Hepatocyte (in vitro differentiated cells): Measurements from ENCODE around the gene PRM3. TPM values are rescaled to one million over a fixed set of nuclear protein-coding genes. Genes with fewer than 3 reads are reported as not detected.
A peak's percentile ranks its signal among the peaks of the same experiment; 100 is the strongest.

ENCODE experiments used
- DNase-seq: peaks from one replicate; pipeline ENCODE4 v3.0.0-alpha.2; 2016; ENCODE audit warnings: low spot score
- H2AFZ ChIP-seq: fragments of 200-600 bp; sonication (generic); 2 replicates; pipeline ENCODE4 v1.6.0; 2016; ENCODE audit warnings: antibody characterized with exemption, mild to moderate bottlenecking
- H3K27ac ChIP-seq: fragments of 200-600 bp; sonication (generic); 2 replicates; pipeline ENCODE4 v1.5.1; 2016; ENCODE audit warnings: mild to moderate bottlenecking
- H3K27me3 ChIP-seq: fragments of 200-600 bp; sonication (generic); 2 replicates; pipeline ENCODE4 v1.6.1; 2016
- H3K36me3 ChIP-seq: fragments of 200-600 bp; sonication (generic); replicated peaks from 2 replicates; pipeline ENCODE4 v1.5.1; 2016; ENCODE audit warnings: low read depth; ENCODE audit not compliant: insufficient read depth
- H3K4me1 ChIP-seq: fragments of 200-600 bp; sonication (generic); 2 replicates; pipeline ENCODE4 v1.5.1; 2016; ENCODE audit warnings: mild to moderate bottlenecking, moderate library complexity; ENCODE audit not compliant: insufficient read depth
- H3K4me2 ChIP-seq: fragments of 200-600 bp; sonication (generic); 2 replicates; pipeline ENCODE4 v1.6.0; 2016
- H3K4me3 ChIP-seq: fragments of 200-600 bp; sonication (generic); 2 replicates; pipeline ENCODE4 v1.5.1; 2016; ENCODE audit warnings: mild to moderate bottlenecking
- H3K79me2 ChIP-seq: fragments of 200-600 bp; sonication (generic); 2 replicates; pipeline ENCODE4 v1.6.0; 2017; ENCODE audit warnings: mild to moderate bottlenecking
- H3K9me2 ChIP-seq: fragments of 200-600 bp; sonication (generic); replicated peaks from 2 replicates; pipeline ENCODE4 v1.6.0; 2017; ENCODE audit warnings: mild to moderate bottlenecking; ENCODE audit not compliant: insufficient read depth
- H3K9me3 ChIP-seq: fragments of 200-600 bp; sonication (generic); 2 replicates; pipeline ENCODE4 v1.5.1; 2016; ENCODE audit warnings: low read depth, mild to moderate bottlenecking
- H4K20me1 ChIP-seq: fragments of 200-600 bp; sonication (generic); 2 replicates; pipeline ENCODE4 v1.6.0; 2016; ENCODE audit warnings: mild to moderate bottlenecking; ENCODE audit not compliant: insufficient read depth, poor library complexity, severe bottlenecking
- EZH2 ChIP-seq: fragments of 200-600 bp; sonication (generic); IDR thresholded peaks from 2 replicates; pipeline ENCODE4 v1.6.1; 2016; ENCODE audit warnings: antibody characterized with exemption, mild to moderate bottlenecking, borderline replicate concordance
- EZH2phosphoT487 ChIP-seq: fragments of 200-600 bp; sonication (generic); IDR thresholded peaks from one replicate; pipeline ENCODE4 v1.6.1; 2018; ENCODE audit warnings: antibody characterized with exemption, mild to moderate bottlenecking, low read depth, moderate library complexity; ENCODE audit not compliant: unreplicated experiment, severe bottlenecking
- WGBS: methylation state at CpG from one replicate; pipeline ENCODE4 v1.1.6; 2016; ENCODE audit warnings: low lambda C conversion rate; ENCODE audit errors: missing lambda C conversion rate; 5-methylcytosine and 5-hydroxymethylcytosine counted together
- polyA plus RNA-seq: library from polyadenylated mRNA; unstranded; fragments of >200 nt; fragmentation: Nextera tagmentation; extraction: Ambion mirVana; gene quantifications from 2 replicates; pipeline ENCODE4 v1.2.1, GENCODE V29; 2016
- total RNA-seq: library from RNA; depleted of rRNA; stranded (reverse); fragments of >200 nt; gene quantifications from 2 replicates; pipeline ENCODE4 v1.2.3, GENCODE V29; 2014
- TF ChIP-seq, protein P1 (sequence below): fragments of 200-600 bp; sonication (generic); IDR thresholded peaks from 2 replicates; pipeline ENCODE4 v1.5.1; 2016; ENCODE audit warnings: antibody characterized with exemption, mild to moderate bottlenecking; ENCODE audit not compliant: poor library complexity

Gene PRM3
- total and polyA plus RNA-seq, 2 experiments from 2014 or later, result not detected

DNA sequence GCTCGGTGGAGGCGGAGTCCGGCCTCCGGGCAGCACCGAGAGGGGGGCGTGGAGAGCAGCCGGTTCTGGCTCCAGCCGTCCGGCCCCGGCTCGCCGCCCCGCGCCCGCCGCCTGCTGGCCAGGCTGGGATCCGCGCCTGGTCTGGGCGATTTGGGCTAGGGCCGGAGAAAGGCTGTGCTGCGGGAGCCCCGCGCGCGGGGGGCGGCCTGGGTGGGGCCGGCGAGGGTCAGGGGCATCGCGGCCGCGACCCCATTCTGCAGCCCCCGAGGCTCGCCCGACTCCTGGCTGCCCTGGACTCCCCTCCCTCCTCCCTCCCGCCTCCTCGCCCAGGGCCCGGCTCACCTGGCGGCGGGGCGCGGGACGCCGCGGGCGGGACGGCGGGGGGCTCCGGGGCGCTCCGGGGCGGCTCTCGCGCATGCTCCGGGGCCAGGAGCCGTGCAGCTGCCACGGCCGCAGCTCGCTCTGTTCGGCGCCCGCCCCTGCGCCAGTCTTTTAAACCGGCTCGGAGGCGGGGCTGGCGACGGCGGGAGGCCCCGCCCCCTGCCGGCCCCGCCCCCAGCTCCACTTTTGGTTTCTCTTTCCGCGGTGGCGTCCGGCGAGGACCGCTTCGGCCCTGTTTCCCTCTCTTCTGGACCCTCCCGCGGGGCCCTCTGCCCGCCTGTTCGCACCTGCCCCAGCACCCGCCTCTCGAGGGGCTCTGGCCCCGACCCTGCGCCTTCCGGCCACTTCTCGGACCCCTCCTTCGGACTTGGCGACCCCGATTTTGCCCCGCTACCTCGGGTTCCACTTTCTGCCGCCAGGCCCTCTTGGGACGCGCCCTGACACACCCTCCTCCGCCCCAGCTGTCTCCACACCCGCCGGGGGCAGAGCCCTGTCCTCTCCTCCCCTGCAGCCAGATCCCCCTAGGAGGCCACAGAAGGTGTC, 17.4 kb downstream of the PRM3 start, which contains the start of gene SOCS1:
Gene SOCS1, minus strand, starts transcription at position 468 of the 924 bp plus-strand sequence. CDS start 726 bp downstream, outside the sequence.
- Histone ChIP-seq H3K79me2 (peaks cover 31% of the 10 kb centered on the region), H3K36me3 (no peaks in the 10 kb centered on the region), H3K27me3 (no peaks in the 10 kb centered on the region), H4K20me1 (peaks cover 35% of the 10 kb centered on the region), H3K4me1 (peaks cover 14% of the 10 kb centered on the region), H2AFZ (peak within 1 kb of the TSS; percentile 86), H3K9me2 (no peaks in the 10 kb centered on the region), H3K4me3 (peak within 1 kb of the TSS; percentile 99), H3K4me2 (peak within 1 kb of the TSS; percentile 100), H3K9me3 (no peaks in the 10 kb centered on the region), H3K27ac (peak within 1 kb of the TSS; percentile 100)
- DNase-seq, result peak; percentile 95
- TF ChIP-seq, protein P1, sequence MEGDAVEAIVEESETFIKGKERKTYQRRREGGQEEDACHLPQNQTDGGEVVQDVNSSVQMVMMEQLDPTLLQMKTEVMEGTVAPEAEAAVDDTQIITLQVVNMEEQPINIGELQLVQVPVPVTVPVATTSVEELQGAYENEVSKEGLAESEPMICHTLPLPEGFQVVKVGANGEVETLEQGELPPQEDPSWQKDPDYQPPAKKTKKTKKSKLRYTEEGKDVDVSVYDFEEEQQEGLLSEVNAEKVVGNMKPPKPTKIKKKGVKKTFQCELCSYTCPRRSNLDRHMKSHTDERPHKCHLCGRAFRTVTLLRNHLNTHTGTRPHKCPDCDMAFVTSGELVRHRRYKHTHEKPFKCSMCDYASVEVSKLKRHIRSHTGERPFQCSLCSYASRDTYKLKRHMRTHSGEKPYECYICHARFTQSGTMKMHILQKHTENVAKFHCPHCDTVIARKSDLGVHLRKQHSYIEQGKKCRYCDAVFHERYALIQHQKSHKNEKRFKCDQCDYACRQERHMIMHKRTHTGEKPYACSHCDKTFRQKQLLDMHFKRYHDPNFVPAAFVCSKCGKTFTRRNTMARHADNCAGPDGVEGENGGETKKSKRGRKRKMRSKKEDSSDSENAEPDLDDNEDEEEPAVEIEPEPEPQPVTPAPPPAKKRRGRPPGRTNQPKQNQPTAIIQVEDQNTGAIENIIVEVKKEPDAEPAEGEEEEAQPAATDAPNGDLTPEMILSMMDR, result peak; percentile 74
- TF ChIP-seq EZH2phosphoT487, result no peak
- 0% methylated on average over 2 of the region's 100 CpGs for WGBS

- no peaks in the 10 kb centered on the region for H3K9me2 ChIP-seq
- peaks cover 35% of the 10 kb centered on the region for H4K20me1 ChIP-seq
- no peaks in the 10 kb centered on the region for H3K27me3 ChIP-seq
- DNase-seq, result peak; percentile 82
- H3K79me2 ChIP-seq, result peaks cover 31% of the 10 kb centered on the region
- peak overlapping the region; percentile 99 for H3K4me3 ChIP-seq
- peaks cover 14% of the 10 kb centered on the region for H3K4me1 ChIP-seq
- no peaks in the 10 kb centered on the region for H3K9me3 ChIP-seq
- peak overlapping the region; percentile 91 for H3K27ac ChIP-seq
- H2AFZ ChIP-seq, result peak overlapping the region; percentile 62
- 1% methylated on average over 67 of the region's 105 CpGs for WGBS
- TF ChIP-seq EZH2 (no peak), EZH2phosphoT487 (no peak)
- TF ChIP-seq, protein P1, result no peak
- H3K36me3 ChIP-seq, result no peaks in the 10 kb centered on the region
- peak overlapping the region; percentile 98 for H3K4me2 ChIP-seq
These were observed 18.3 kb downstream of the PRM3 start for GRCh38 chr16:11254913-11255736.

- TF ChIP-seq, protein P1, result peak; percentile 9
- TF ChIP-seq EZH2phosphoT487, result no peak
- no peak for TF ChIP-seq EZH2
- Histone ChIP-seq H3K27ac (peak overlapping the region; percentile 91), H3K79me2 (peaks cover 31% of the 10 kb centered on the region), H4K20me1 (peaks cover 35% of the 10 kb centered on the region), H3K4me3 (peak overlapping the region; percentile 99), H3K4me2 (peak overlapping the region; percentile 98), H3K9me2 (no peaks in the 10 kb centered on the region), H3K36me3 (no peaks in the 10 kb centered on the region), H2AFZ (no peak overlapping the region), H3K4me1 (peaks cover 14% of the 10 kb centered on the region), H3K27me3 (no peaks in the 10 kb centered on the region), H3K9me3 (no peaks in the 10 kb centered on the region)
- DNase-seq, result no peak
- WGBS, result 32% methylated on average over 29 of the region's 29 CpGs
These were observed 19.2 kb downstream of the PRM3 start for GRCh38 chr16:11253995-11254912.
